OCI-LY7 (cell line): Measurements from ENCODE around the gene PC. TPM values are rescaled to one million over a fixed set of nuclear protein-coding genes. Genes with fewer than 3 reads are reported as not detected.
A peak's percentile ranks its signal among the peaks of the same experiment; 100 is the strongest.

ENCODE experiments used
- BruUV-seq: library from RNA; stranded (reverse); fragments of 400-500 nt; replicated peaks from 2 replicates; lab custom pipeline; 2021; lab: Mats Ljungman, UMichigan
- CTCF ChIA-PET: fragments of 300-600 bp; sonication (Branson Sonifier 250); formaldehyde crosslinking; loops from one replicate; lab custom pipeline; 2022; ENCODE audit warnings: antibody characterized with exemption; ENCODE audit not compliant: unreplicated experiment; lab: Charles Lee
- POLR2A ChIA-PET: fragments of 300-600 bp; sonication (Branson Sonifier 250); formaldehyde crosslinking; loops from one replicate; lab custom pipeline; 2022; ENCODE audit warnings: antibody characterized with exemption; lab: Charles Lee
- DNase-seq: peaks from one replicate; pipeline ENCODE4 v3.0.0-alpha.2; 2015; ENCODE audit warnings: low spot score
- H2AFZ ChIP-seq: fragments of 200-600 bp; sonication (generic), shearing (Covaris generic); 2 replicates; pipeline ENCODE4 v1.6.1; 2014; ENCODE audit warnings: mild to moderate bottlenecking, antibody characterized with exemption, low read length, moderate library complexity
- H3K27ac ChIP-seq: fragments of 200-600 bp; sonication (generic); 2 replicates; pipeline ENCODE4 v1.5.1; 2014; ENCODE audit warnings: mixed run types, low read depth, mild to moderate bottlenecking, moderate library complexity, low read length, inconsistent platforms; ENCODE audit not compliant: poor library complexity, severe bottlenecking
- H3K36me3 ChIP-seq: fragments of 200-600 bp; sonication (generic); 2 replicates; pipeline ENCODE4 v1.6.1; 2014; ENCODE audit warnings: mild to moderate bottlenecking, antibody characterized with exemption, low read length, moderate library complexity, mixed read lengths; ENCODE audit not compliant: insufficient read depth
- H3K4me1 ChIP-seq: fragments of 200-600 bp; sonication (generic); 2 replicates; pipeline ENCODE4 v1.5.1; 2014; ENCODE audit warnings: mild to moderate bottlenecking, low read length; ENCODE audit not compliant: insufficient read depth, poor library complexity, severe bottlenecking
- H3K4me2 ChIP-seq: fragments of 200-600 bp; sonication (generic); 2 replicates; pipeline ENCODE4 v1.6.1; 2014; ENCODE audit warnings: mild to moderate bottlenecking, low read length
- H3K4me3 ChIP-seq: fragments of 200-600 bp; sonication (generic); 2 replicates; pipeline ENCODE4 v1.5.1; 2014; ENCODE audit warnings: mild to moderate bottlenecking, low read depth, low read length; ENCODE audit not compliant: poor library complexity, severe bottlenecking
- H3K79me2 ChIP-seq: fragments of 200-600 bp; sonication (generic); 2 replicates; pipeline ENCODE4 v1.6.1; 2016; ENCODE audit warnings: low read depth, mild to moderate bottlenecking, low read length, moderate library complexity, mixed read lengths; ENCODE audit not compliant: insufficient read depth
- H3K9me2 ChIP-seq: fragments of 200-600 bp; sonication (generic); 2 replicates; pipeline ENCODE4 v1.6.1; 2016; ENCODE audit warnings: mild to moderate bottlenecking, low read length, mixed read lengths; ENCODE audit not compliant: insufficient read depth
- H3K9me3 ChIP-seq: fragments of 200-600 bp; sonication (generic); 2 replicates; pipeline ENCODE4 v1.6.1; 2014; ENCODE audit warnings: mild to moderate bottlenecking, mixed run types, low read length, mixed read lengths
- H4K20me1 ChIP-seq: fragments of 200-600 bp; sonication (generic); 2 replicates; pipeline ENCODE4 v1.6.1; 2014; ENCODE audit warnings: mild to moderate bottlenecking, antibody characterized with exemption, low read length, moderate library complexity, mixed read lengths; ENCODE audit not compliant: insufficient read depth
- EZH2phosphoT487 ChIP-seq: fragments of 200-600 bp; sonication (generic); IDR thresholded peaks from 2 replicates; pipeline ENCODE4 v1.6.1; 2018; ENCODE audit warnings: low read depth, borderline replicate concordance, mild to moderate bottlenecking, mixed run types, antibody characterized with exemption, low read length, moderate library complexity, mixed read lengths
- intact Hi-C: fragments of 100-400 bp; cut with micrococcal nuclease; formaldehyde crosslinking; loops from one replicate; pipeline ENCODE4 v1.10.0; 2022; ENCODE audit not compliant: unreplicated experiment
- total RNA-seq, 2 experiments: library from RNA; depleted of rRNA in 1 of 2; stranded (reverse); fragments of >200 nt in 1 of 2; shearing (Covaris generic) in 1 of 2; gene quantifications; 2 replicates each; pipeline ENCODE4 v1.2.3, GENCODE V29; 2014 to 2022
- TF ChIP-seq, protein P1 (sequence below): fragments of 200-600 bp; sonication (generic); conservative IDR thresholded peaks from 2 replicates; pipeline ENCODE4 v1.5.1; 2014; ENCODE audit warnings: mild to moderate bottlenecking, antibody characterized with exemption, low read length, moderate library complexity, mixed read lengths

The PC gene
- total RNA-seq, 2 experiments from 2014 or later, result 10.4 to 12.7 TPM

DNA sequence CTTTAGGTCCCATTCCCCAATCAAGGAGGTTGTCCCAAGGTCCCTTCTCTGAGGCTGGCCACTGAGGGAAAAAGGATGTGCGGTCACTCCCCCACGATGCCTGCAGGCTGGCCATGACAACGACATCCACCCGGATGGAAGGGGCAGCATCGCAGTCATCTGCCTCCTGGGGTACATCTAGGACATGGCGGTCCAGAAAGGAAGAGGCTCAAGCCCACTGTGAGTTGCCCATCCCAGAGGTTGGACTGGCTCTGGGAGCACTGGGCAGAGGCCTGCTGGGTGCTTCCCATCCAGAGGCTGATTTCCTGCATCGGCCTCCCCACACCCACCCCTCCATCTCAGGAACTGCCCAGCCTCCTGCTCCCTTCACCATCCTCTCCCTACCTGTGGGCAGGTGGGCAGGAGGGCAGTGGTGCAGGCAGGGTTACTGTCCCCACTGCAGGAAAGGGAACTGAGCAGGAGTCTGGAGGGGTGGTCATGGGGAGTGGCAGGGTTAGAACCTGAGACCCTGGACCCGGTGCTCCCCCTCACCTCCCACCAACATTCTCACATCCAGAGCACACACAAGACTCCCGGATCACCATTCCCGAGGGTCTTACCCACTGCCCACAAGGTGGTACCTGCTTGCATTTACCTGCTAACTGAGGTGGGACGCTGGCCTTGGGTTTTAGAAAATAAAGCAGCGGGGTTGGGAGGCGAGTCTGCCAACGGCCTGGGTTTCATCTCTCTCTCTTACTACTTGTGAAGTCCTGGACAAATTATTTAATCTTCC lies 110.5 kb downstream of the PC start:
- Histone ChIP-seq H3K9me2 (no peaks in the 10 kb centered on the region), H3K36me3 (peaks cover 33% of the 10 kb centered on the region; the same call in 1 of the 2 replicates), H3K27ac (no peak overlapping the region), H2AFZ (no peak overlapping the region), H3K9me3 (no peaks in the 10 kb centered on the region), H3K79me2 (peaks cover 17% of the 10 kb centered on the region), H4K20me1 (peaks cover 7% of the 10 kb centered on the region), H3K4me3 (no peak overlapping the region), H3K4me1 (peaks cover 24% of the 10 kb centered on the region), H3K4me2 (no peak overlapping the region)
- no peak for DNase-seq
- no peak for TF ChIP-seq EZH2phosphoT487
- CTCF ChIA-PET, result no interaction called here
- intact Hi-C loops, result no loop called here
- no TSS peak for BruUV-seq
- POLR2A ChIA-PET, result no interaction called here

DNA sequence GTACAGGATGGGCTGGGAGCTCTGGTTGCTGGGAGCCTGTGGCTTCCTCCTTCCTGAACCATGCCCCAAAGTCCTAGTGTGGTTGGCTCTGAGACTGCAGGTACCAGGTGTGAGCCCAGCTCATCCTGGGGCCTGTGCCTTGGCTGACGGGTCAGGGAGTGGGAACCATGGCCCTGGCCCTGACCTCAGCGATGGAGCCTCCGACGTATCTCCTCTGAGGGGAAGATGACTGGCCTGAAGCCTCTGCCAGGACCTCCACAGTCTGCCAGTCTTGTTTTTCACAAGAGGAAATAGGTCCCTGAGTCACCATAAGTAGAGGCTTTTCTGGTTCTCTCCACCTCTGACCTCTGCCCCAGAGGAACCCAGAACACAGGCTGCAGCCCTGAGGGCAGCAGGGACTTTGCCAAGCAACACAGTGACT lies 111.5 kb downstream of the PC start:
- no peak overlapping the region for H2AFZ ChIP-seq
- H4K20me1 ChIP-seq, result peaks cover 7% of the 10 kb centered on the region
- POLR2A ChIA-PET, result no interaction called here
- CTCF ChIA-PET, result no interaction called here
- H3K4me3 ChIP-seq, result no peak overlapping the region
- no TSS peak for BruUV-seq
- H3K27ac ChIP-seq, result no peak overlapping the region
- H3K9me2 ChIP-seq, result no peaks in the 10 kb centered on the region
- no peaks in the 10 kb centered on the region for H3K9me3 ChIP-seq
- H3K4me2 ChIP-seq, result no peak overlapping the region
- TF ChIP-seq EZH2phosphoT487, result no peak
- TF ChIP-seq, protein P1, sequence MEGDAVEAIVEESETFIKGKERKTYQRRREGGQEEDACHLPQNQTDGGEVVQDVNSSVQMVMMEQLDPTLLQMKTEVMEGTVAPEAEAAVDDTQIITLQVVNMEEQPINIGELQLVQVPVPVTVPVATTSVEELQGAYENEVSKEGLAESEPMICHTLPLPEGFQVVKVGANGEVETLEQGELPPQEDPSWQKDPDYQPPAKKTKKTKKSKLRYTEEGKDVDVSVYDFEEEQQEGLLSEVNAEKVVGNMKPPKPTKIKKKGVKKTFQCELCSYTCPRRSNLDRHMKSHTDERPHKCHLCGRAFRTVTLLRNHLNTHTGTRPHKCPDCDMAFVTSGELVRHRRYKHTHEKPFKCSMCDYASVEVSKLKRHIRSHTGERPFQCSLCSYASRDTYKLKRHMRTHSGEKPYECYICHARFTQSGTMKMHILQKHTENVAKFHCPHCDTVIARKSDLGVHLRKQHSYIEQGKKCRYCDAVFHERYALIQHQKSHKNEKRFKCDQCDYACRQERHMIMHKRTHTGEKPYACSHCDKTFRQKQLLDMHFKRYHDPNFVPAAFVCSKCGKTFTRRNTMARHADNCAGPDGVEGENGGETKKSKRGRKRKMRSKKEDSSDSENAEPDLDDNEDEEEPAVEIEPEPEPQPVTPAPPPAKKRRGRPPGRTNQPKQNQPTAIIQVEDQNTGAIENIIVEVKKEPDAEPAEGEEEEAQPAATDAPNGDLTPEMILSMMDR, result no peak
- DNase-seq, result no peak
- H3K36me3 ChIP-seq, result peaks cover 39% of the 10 kb centered on the region; the same call in 1 of the 2 replicates
- H3K79me2 ChIP-seq, result peaks cover 26% of the 10 kb centered on the region
- intact Hi-C loops, result no loop called here
- H3K4me1 ChIP-seq, result peaks cover 23% of the 10 kb centered on the region

DNA sequence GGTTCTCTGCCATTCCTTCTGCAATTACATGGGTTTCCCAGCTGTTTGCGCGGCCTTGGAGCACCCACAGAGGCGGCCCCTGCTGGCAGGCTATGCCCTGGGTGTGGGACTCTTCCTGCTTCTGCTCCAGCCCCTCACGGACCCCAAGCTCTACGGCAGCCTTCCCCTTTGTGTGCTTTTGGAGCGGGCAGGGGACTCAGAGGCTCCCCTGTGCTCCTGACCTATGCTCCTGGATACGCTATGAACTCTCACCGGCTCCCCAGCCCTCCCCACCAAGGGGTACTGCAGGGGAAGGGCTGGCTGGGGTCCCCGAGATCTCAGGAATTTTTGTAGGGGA lies 112.3 kb downstream of the PC start:
- H4K20me1 ChIP-seq, result peaks cover 7% of the 10 kb centered on the region
- no peak for TF ChIP-seq EZH2phosphoT487
- TF ChIP-seq, protein P1, result no peak
- ChIA-PET POLR2A (no interaction called here), CTCF (no interaction called here)
- BruUV-seq, result TSS peak; percentile 42
- H3K9me3 ChIP-seq, result no peaks in the 10 kb centered on the region
- H3K79me2 ChIP-seq, result peaks cover 33% of the 10 kb centered on the region
- intact Hi-C loops, result no loop called here
- no peak overlapping the region for H3K27ac ChIP-seq
- H2AFZ ChIP-seq, result no peak overlapping the region
- no peak for DNase-seq
- H3K4me2 ChIP-seq, result no peak overlapping the region
- no peak overlapping the region for H3K4me3 ChIP-seq
- peaks cover 24% of the 10 kb centered on the region for H3K4me1 ChIP-seq
- H3K9me2 ChIP-seq, result no peaks in the 10 kb centered on the region
- peaks cover 44% of the 10 kb centered on the region; the same call in 1 of the 2 replicates for H3K36me3 ChIP-seq
